Retinal pigment epithelial cell (primary cell): Measurements from ENCODE around the gene COL4A2.

ENCODE experiments used
- DNase-seq: peaks from one replicate; pipeline ENCODE4 v3.0.0-alpha.2; 2010; ENCODE audit warnings: low read depth
- H3K4me3 ChIP-seq: 2 replicates; pipeline ENCODE4 v1.5.1; 2011; ENCODE audit warnings: mild to moderate bottlenecking, low read length, control low read depth, moderate library complexity
- TF ChIP-seq, protein P1 (sequence below): conservative IDR thresholded peaks from 2 replicates; pipeline ENCODE4 v1.5.1; 2011; ENCODE audit warnings: low read depth, low read length, control low read depth, inconsistent platforms

The COL4A2 gene

DNA sequence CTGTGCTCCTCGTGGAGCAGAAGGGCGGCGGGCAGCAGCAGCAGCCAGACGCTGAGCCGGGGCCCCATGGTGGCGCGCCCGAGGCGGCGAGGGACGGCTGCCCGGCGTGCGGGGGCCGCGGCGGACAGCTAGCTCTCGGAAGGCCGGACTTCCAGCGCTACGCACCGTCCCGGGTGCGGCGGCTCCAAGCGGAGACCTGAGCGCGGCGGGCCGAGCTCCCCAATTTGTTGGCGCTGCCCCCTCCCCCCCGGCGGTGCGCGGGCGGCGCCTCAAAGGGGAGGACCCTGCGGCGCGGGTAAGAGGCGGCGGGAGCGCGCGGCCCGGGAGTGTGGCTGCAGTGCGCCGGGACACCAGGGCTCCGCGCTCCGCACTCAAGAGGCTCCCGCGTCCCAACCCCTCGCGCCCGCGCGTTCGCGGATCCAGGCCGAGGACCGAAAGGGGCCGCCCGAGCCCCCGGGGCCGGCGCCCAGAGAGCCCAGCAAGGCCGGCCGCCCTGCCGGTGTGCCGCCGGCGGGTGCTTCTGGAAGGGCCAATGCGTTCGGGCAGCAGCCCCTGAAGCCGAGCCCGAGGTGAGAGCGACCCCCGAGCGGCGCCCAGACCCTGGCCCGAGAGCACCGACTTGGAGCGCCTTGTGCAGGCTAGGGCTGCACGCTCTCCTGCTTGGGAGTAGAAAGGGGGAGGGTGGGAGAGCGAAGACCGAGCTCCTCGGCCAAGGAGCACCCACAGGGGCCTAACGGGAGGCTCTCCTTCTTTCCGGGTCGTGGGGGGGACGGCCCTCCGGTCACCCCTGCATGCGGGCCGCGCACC, at the start of gene COL4A2, which contains the start of gene COL4A1:
Gene COL4A2, plus strand, starts transcription at position 325 of the 807 bp plus-strand sequence. CDS start 620 bp downstream, outside the sequence.
Gene COL4A1, minus strand, starts transcription at position 198 of the 807 bp plus-strand sequence. Its CDS starts 130 bp downstream, at position 68.
- peak within 1 kb of the TSS; percentile 87 for H3K4me3 ChIP-seq
- TF ChIP-seq, protein P1, sequence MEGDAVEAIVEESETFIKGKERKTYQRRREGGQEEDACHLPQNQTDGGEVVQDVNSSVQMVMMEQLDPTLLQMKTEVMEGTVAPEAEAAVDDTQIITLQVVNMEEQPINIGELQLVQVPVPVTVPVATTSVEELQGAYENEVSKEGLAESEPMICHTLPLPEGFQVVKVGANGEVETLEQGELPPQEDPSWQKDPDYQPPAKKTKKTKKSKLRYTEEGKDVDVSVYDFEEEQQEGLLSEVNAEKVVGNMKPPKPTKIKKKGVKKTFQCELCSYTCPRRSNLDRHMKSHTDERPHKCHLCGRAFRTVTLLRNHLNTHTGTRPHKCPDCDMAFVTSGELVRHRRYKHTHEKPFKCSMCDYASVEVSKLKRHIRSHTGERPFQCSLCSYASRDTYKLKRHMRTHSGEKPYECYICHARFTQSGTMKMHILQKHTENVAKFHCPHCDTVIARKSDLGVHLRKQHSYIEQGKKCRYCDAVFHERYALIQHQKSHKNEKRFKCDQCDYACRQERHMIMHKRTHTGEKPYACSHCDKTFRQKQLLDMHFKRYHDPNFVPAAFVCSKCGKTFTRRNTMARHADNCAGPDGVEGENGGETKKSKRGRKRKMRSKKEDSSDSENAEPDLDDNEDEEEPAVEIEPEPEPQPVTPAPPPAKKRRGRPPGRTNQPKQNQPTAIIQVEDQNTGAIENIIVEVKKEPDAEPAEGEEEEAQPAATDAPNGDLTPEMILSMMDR = no peak
- no peak for DNase-seq

DNA sequence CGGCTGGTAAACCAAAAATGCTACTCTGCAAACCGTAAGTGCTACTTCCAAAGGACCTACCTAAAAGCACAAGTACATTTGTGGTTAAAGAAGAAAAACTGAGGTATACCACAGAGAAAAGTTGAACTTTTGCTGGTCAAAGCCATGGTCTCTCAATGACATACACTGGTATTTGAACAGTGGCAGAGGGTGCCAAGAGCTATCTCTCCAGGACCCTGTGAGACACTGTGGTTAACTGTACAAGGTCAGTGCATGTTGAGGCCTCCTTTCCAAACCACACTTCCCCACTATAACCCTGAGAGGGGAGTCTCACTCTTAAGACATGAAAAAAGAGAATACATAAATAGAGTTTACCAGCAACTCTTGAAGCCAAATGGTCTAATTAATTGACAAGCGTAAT, 49.7 kb upstream of the COL4A2 start:
- DNase-seq = no peak
- TF ChIP-seq, protein P1 = no peak
- no peak overlapping the region for H3K4me3 ChIP-seq

DNA sequence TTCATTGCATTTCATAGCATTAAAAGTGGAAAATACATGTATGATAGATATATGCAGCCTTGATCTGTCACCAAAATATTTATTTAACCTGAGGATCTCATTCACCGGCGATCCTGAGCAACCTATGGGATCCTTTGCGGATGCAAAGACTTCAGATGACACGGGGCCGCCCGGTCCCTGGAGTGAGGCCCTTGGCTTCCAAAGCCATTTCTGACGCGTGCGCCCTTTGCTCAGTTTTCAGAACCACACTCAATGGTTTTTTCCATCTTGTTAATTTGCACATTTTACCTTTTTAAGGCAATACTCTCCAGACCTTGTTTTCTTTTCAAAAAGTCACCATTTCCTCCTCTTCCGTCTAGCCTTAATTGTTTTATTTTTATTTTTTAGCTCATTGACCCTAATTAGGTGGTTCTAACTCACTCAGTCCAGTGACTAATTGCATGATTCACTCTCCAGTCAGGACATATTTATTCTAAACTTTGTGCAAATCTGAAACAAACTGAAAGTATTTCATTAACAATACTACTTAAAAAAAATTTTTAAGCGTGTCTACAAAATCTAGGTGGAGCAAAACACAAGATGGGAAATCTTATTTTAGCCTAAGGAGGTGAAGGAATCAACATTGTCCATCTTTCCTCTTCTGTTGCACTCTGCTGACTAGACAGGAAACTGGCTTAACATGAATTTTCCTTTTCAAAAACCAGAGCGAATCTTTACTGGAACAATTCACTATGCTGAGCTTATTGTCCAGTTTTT, 48.0 kb upstream of the COL4A2 start:
- H3K4me3 ChIP-seq = no peak overlapping the region
- TF ChIP-seq, protein P1 = no peak
- DNase-seq = no peak

DNA sequence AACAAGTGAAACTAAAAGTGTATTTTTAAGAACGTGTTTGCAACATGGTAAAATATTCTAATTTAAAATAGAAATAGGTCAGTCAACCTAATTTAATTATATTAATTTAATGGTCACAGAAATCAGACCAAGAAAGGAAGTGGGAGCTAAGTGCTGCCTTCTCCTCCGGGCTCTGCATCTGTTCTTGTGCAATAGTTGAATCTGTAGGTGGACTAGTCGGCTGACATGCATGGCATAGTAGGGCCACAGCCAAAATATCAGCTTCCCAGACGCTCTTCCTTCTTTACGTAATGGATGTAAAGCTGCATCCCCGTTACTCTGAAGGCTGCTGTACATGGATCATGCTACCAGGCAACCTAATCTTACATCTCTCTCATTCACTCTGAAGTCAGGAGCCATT, 47.4 kb upstream of the COL4A2 start:
- no peak overlapping the region for H3K4me3 ChIP-seq
- TF ChIP-seq, protein P1 = no peak
- DNase-seq = no peak

DNA sequence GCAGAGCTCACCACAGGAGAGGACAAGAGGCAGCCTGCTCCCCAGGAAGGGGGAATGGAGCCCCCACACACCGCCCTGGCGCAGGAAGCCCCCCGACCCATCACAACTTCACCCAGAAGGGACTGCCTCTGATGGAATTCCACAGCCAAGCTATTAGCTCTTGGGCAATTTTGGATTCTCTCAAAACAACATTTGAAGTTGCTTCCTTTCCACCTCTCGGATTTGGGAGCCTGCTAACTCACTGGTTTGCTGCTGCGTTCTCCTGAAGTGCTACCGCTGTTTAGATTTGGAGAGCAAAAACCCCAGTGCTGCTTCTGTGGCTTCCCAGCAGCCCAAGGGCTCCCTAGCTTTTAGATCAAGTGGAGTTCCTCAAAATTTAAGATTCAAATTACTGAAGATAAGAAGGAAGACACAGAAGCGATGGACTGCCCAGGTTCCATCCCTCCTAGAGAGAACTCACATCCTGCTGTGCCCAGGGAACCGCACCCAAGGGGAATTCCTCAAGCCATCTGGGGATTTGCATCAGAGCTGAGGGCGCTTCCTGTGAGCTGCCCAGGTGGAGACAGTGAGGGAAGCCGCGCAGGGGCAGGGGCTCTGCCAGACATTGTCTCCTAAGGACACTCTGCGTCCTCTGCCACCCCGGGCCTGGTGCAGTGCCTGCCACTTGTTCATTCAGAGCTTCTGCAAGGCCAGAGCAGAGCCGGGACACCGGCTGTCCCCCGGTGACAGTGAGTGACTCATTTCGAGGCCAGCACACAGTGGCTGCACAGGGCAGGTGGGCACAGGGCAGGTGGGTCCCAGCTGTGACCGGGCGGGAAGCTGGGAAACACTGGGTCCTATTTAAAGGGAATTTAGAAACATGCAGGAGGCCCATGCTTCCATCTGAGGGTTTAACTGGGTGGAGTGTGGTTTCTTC, 45.7 kb upstream of the COL4A2 start:
- no peak for DNase-seq
- H3K4me3 ChIP-seq = no peak overlapping the region
- TF ChIP-seq, protein P1 = no peak

DNA sequence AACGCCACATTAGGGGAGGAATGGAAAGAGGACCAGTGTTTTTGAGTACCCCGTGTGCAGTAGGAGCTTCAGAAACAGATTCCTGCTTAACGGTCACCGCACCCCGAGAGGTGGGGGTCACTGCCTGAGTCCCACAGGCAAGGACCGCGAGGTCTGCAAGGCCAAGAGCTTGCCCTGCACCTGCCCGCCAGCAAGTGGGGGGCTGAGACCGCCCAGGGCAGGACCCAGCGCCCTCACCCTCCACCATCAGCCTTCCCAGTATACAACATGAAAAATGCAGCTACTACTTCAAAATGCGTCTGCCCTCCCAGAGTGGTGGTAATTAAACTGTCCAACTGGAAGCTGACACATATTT, 45.0 kb upstream of the COL4A2 start:
- H3K4me3 ChIP-seq = no peak overlapping the region
- TF ChIP-seq, protein P1 = no peak
- DNase-seq = no peak
